Neural progenitor cell (in vitro differentiated cells): ENCODE data around the gene MAP4K1.

ENCODE experiments used
- EZH2 ChIP-seq: fragments of 200-600 bp; sonication (generic); IDR thresholded peaks from 2 replicates; pipeline ENCODE4 v1.6.1; 2017; ENCODE audit warnings: antibody characterized with exemption, mild to moderate bottlenecking, moderate library complexity
- EZH2phosphoT487 ChIP-seq: fragments of 200-600 bp; sonication (generic); IDR thresholded peaks from 2 replicates; pipeline ENCODE4 v1.6.1; 2017; ENCODE audit warnings: antibody characterized with exemption
- TF ChIP-seq, protein P1 (sequence below): fragments of 200-600 bp; sonication (generic); IDR thresholded peaks from 2 replicates; pipeline ENCODE4 v1.5.1; 2017; ENCODE audit warnings: antibody characterized with exemption, mild to moderate bottlenecking

DNA sequence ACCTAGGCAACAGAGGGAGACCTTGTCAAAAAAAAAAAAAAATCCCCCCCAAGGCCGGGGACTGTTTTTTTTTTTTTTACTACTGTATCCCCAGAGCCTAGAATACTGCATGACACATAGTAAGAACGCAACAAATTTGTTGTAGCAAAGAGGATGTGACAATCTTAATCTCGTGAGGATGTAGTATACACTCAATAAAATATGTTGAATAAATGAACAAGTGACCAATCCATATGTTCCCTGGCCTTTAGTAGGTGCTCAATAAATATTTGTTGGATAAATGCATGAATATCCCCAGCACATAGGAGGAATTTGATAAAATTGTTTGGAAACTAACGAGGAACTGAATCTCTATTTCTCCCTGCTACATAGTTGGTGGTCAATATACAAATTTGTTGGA, 75.7 kb downstream of the MAP4K1 start:
- TF ChIP-seq, protein P1, sequence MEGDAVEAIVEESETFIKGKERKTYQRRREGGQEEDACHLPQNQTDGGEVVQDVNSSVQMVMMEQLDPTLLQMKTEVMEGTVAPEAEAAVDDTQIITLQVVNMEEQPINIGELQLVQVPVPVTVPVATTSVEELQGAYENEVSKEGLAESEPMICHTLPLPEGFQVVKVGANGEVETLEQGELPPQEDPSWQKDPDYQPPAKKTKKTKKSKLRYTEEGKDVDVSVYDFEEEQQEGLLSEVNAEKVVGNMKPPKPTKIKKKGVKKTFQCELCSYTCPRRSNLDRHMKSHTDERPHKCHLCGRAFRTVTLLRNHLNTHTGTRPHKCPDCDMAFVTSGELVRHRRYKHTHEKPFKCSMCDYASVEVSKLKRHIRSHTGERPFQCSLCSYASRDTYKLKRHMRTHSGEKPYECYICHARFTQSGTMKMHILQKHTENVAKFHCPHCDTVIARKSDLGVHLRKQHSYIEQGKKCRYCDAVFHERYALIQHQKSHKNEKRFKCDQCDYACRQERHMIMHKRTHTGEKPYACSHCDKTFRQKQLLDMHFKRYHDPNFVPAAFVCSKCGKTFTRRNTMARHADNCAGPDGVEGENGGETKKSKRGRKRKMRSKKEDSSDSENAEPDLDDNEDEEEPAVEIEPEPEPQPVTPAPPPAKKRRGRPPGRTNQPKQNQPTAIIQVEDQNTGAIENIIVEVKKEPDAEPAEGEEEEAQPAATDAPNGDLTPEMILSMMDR: no peak
- no peak for TF ChIP-seq EZH2
- no peak for TF ChIP-seq EZH2phosphoT487
